Measurements from ENCODE around the gene RBM33.
A peak's percentile ranks its signal among the peaks of the same experiment; 100 is the strongest.
"Not testable (repeated sequence)": the region's sequence is repeated elsewhere in the genome, so short reads cannot be mapped to it uniquely, and the experiment has no call there.

RBM33 gene

GRCh38 chr7:155813546-155814315 is 169.3 kb downstream of the RBM33 start:
- no peak for DNase-seq

- DNase-seq: no peak
These were observed 170.1 kb downstream of the RBM33 start for GRCh38 chr7:155814316-155815276.

- peak; percentile 70 for DNase-seq
These were observed 171.1 kb downstream of the RBM33 start for GRCh38 chr7:155815332-155816191.

- no peak for DNase-seq
These were observed 171.7 kb downstream of the RBM33 start for GRCh38 chr7:155816192-155816508.

GRCh38 chr7:155816996-155817395 is 172.5 kb downstream of the RBM33 start:
- no peak for DNase-seq

- DNase-seq: not testable (repeated sequence)
These were observed 173.1 kb downstream of the RBM33 start for GRCh38 chr7:155817515-155817914.

- no peak for DNase-seq
These were observed 173.8 kb downstream of the RBM33 start for GRCh38 chr7:155818154-155818819.

- no peak for DNase-seq
These were observed 174.3 kb downstream of the RBM33 start for GRCh38 chr7:155818820-155819168.

- DNase-seq: no peak
These were observed 174.7 kb downstream of the RBM33 start for GRCh38 chr7:155819186-155819585.

- no peak for DNase-seq
These were observed 175.8 kb downstream of the RBM33 start for GRCh38 chr7:155820246-155820645.

- no peak for DNase-seq
These were observed 176.3 kb downstream of the RBM33 start for GRCh38 chr7:155820788-155821187.

GRCh38 chr7:155821851-155822250 is 177.4 kb downstream of the RBM33 start:
- no peak for DNase-seq

- no peak for DNase-seq
These were observed 179.9 kb downstream of the RBM33 start for GRCh38 chr7:155824227-155824886.

- no peak for DNase-seq
These were observed 180.9 kb downstream of the RBM33 start for GRCh38 chr7:155825336-155825735.

GRCh38 chr7:155829796-155830470 is 185.5 kb downstream of the RBM33 start:
- no peak for DNase-seq
